HAP-1 (cell line): Measurements from ENCODE around the gene GOLGA6C.
"Not testable (repeated sequence)": the region's sequence is repeated elsewhere in the genome, so short reads cannot be mapped to it uniquely, and the experiment has no call there.

Source experiments
- DNase-seq, 2 experiments: peaks; one replicate each; pipeline ENCODE4 v3.0.0-alpha.2; 2016 to 2020; ENCODE audit warnings: low spot score in 2 of 2
- H3K27me3 ChIP-seq: fragments of 250-450 bp; sonication (Bioruptor Pico); 2 replicates; pipeline ENCODE4 v1.5.1; 2020; ENCODE audit warnings: low read depth, mild to moderate bottlenecking, moderate library complexity
- H3K36me3 ChIP-seq: fragments of 250-450 bp; sonication (Bioruptor Pico); replicated peaks from 2 replicates; pipeline ENCODE4 v1.5.1; 2020; ENCODE audit warnings: mild to moderate bottlenecking
- H3K4me1 ChIP-seq: fragments of 250-450 bp; sonication (Bioruptor Pico); 2 replicates; pipeline ENCODE4 v1.5.1; 2020; ENCODE audit warnings: mild to moderate bottlenecking
- H3K4me3 ChIP-seq: fragments of 250-450 bp; sonication (Bioruptor Pico); 2 replicates; pipeline ENCODE4 v1.5.1; 2020; ENCODE audit warnings: mild to moderate bottlenecking, moderate library complexity
- H3K9me3 ChIP-seq: fragments of 250-450 bp; sonication (Bioruptor Pico); 2 replicates; pipeline ENCODE4 v1.5.1; 2020; ENCODE audit warnings: mild to moderate bottlenecking, moderate library complexity
- in situ Hi-C: fragments of 300-500 bp; cut with MboI; formaldehyde crosslinking; loops from 3 replicates; pipeline ENCODE4 v1.14.3; 2020; ENCODE audit warnings: low sequenced_read_pairs, inconsistent platforms, mixed read lengths

GOLGA6C gene

DNA sequence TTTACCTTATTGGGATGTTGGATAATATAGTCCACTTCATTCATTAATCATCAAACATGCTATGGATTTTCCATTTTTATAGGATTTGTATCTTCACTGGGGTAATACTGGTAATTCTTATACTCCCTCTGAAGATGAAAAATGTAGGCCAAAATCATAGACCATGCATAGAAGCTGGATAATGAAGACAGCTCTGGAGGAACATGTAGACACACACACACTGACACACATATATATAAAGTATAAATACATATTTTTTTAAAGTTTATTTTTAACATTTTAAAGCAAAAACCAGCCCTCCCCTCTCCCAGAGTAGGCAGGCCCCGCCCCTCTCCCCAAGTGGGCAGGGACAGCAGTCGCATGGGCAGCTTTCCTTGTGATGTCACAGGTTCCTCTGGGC lies at the start of gene GOLGA6C:
Gene GOLGA6C, plus strand, starts transcription at position 301 of the 400 bp plus-strand sequence. CDS start 265 bp downstream, outside the sequence.
- H3K36me3 ChIP-seq, H3K9me3 ChIP-seq, in situ Hi-C loops, H3K4me3 ChIP-seq, DNase-seq, H3K27me3 ChIP-seq, H3K4me1 ChIP-seq: not testable (repeated sequence)

DNA sequence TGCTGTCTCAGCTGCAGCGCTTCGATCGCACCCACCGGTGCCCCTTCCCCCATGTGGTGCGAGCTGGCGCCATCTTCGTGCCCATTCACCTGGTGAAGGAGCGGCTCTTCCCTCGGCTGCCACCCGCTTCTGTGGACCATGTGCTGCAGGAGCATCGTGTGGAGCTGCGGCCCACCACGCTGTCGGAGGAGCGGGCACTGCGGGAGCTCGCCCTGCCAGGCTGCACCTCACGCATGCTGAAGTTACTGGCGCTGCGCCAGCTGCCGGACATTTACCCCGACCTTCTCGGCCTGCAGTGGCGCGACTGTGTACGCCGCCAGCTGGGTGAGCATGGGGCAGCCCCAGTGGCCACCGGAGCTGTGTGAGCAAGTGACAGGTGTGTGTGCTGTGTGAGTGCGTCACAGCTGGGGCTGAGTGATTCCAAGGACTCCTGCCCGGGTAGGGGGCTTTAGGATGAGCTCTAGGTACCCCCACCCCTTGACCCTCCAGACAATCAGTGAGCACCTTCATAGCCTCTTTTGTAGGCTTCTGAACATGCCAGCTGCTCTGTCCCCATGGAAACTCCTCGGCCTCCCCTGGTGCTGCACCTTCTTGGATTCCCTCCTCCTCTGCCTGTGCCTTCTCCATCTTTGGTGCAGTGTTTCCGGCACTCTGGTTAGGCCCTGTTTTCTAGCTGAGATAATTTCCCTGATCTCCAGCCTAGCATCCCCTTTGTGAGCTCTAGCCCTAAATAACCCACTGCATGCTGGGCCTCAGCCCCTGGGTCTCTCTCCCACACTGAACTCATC lies 49.4 kb upstream of the GOLGA6C start:
- no peaks in the 10 kb centered on the region for H3K9me3 ChIP-seq
- DNase-seq, result no peak
- no peaks in the 10 kb centered on the region for H3K27me3 ChIP-seq
- H3K4me3 ChIP-seq, result no peak overlapping the region
- in situ Hi-C loops, result loop anchor here (10.0 kb wide), 1 partner anchor 434 kb away; no protein-coding TSS in a partner anchor
- peaks cover 85% of the 10 kb centered on the region for H3K36me3 ChIP-seq
- peaks cover 15% of the 10 kb centered on the region for H3K4me1 ChIP-seq

DNA sequence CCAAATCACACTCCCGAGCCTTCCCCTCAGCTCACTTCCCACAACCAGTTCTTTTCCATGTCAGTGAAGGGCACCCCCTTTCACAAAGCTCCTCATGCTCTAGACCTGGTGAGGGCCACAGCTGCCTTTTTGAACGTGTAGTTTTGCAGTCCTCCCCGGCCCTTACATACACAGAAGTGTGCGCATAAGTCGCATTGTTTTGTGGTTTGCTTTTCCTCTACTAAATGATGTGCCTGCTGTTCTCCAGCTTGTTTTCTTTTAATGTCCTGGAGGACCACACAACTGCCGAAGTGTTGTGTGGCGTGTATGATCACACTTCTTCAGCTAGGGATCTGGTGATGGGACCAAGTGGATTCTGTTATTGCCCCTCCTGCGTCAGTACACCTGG lies 48.9 kb upstream of the GOLGA6C start:
- Histone ChIP-seq H3K4me3 (no peak overlapping the region), H3K9me3 (no peaks in the 10 kb centered on the region), H3K4me1 (peaks cover 9% of the 10 kb centered on the region), H3K36me3 (peaks cover 85% of the 10 kb centered on the region), H3K27me3 (no peaks in the 10 kb centered on the region)
- DNase-seq, result no peak
- in situ Hi-C loops, result loop anchor here (10.0 kb wide), 1 partner anchor 434 kb away; no protein-coding TSS in a partner anchor

DNA sequence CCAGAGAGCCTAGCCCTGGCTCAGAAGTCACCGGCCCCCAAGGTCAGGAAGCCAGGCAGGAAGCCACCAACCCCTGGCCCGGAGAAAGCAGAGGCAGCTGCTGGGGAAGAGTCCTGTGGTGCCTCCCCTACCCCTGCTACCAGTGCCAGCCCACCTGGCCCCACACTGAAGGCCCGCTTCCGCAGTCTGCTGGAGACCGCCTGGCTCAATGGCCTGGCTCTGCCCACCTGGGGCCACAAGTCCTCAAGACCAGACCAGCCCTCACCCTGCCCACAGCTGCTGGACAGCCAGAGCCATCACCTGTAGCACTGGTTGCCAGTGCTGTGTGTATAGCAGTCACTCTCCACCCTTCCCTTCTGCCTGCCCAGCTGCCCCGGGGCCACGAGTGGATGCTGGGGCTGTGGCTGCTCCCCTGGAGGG lies 47.3 kb upstream of the GOLGA6C start:
- H3K4me1 ChIP-seq, result no peaks in the 10 kb centered on the region
- H3K9me3 ChIP-seq, result no peaks in the 10 kb centered on the region
- no peaks in the 10 kb centered on the region for H3K27me3 ChIP-seq
- in situ Hi-C loops, result no loop called here
- peaks cover 75% of the 10 kb centered on the region for H3K36me3 ChIP-seq
- no peak for DNase-seq
- no peak overlapping the region for H3K4me3 ChIP-seq

- Histone ChIP-seq H3K4me1 (no peaks in the 10 kb centered on the region), H3K4me3 (no peak overlapping the region), H3K27me3 (no peaks in the 10 kb centered on the region), H3K9me3 (no peaks in the 10 kb centered on the region), H3K36me3 (peaks cover 67% of the 10 kb centered on the region)
- in situ Hi-C loops, result no loop called here
- DNase-seq, result no peak
These were observed 46.5 kb upstream of the GOLGA6C start for GRCh38 chr15:75211436-75212199.

DNA sequence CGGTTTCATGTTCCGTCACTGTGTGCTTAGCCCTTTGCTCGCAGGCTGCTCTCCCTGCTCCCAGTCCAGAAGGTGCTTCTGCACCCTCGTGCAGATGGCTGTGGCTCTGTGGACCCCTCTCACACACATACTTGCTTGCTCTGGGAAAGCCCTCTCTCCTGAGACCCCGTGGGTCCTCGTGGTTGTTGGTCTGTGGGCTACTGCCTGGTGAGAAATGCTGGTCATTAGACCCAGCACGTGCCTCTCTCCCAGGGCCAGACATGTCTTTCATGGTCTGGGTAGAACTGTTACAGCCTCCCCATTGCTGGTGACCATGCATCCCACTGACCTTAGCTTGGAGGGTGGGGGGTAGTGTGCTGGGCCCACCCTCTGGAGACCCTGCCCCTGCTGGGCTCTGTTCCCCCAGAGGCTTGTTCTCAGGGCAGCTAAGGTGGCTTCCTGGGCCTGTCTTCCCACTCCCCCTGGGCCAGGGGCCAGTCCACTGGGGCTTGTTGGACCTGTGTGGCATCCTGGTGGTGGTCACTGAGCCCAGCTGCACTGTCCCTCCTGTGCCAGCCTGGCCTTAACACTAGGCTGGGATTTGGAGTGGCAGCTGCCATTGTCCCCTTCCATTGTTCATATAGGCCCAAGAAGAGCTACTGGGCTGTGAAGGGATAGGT lies 45.8 kb upstream of the GOLGA6C start:
- peaks cover 62% of the 10 kb centered on the region for H3K36me3 ChIP-seq
- in situ Hi-C loops, result no loop called here

DNA sequence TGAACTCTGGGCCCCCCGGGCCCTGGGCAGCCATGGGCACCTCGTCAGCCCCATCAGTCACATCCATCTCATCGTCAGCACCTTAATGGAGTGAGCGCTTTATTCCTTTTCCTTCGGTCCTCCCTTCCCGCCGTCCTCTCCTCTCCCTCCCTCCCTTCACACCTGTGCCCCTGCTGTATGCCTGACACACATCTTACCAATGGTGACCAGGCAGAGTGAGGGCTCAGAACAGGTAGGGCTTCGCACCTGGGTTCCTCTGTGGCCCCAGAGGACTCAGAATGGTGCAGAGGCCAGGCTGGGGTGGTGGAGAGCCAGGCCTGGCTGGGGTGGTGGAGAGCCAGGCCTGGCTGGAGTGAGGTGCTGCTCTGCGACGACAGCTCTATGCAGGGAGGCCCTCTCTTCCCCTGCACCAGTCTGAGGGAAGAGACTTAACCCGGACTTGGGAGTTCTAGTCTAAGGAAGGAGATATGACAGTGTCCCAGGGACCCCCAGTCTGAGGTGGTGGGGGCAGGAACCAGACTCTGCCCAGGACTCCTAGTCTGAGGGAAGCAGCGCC lies 44.8 kb upstream of the GOLGA6C start:
- in situ Hi-C loops, result no loop called here
- H3K4me1 ChIP-seq, result no peaks in the 10 kb centered on the region
- H3K9me3 ChIP-seq, result no peaks in the 10 kb centered on the region
- no peak overlapping the region for H3K4me3 ChIP-seq
- no peak for DNase-seq
- H3K36me3 ChIP-seq, result peaks cover 52% of the 10 kb centered on the region
- H3K27me3 ChIP-seq, result no peaks in the 10 kb centered on the region

More for the DNA sequence above, 45.8 kb upstream of the GOLGA6C start:
- no peaks in the 10 kb centered on the region for H3K27me3 ChIP-seq
- no peaks in the 10 kb centered on the region for H3K9me3 ChIP-seq
- H3K4me3 ChIP-seq, result no peak overlapping the region
- no peak for DNase-seq
- no peaks in the 10 kb centered on the region for H3K4me1 ChIP-seq

GRCh38 chr15:75213768-75214221 lies 44.3 kb upstream of the GOLGA6C start:
- Histone ChIP-seq H3K27me3 (no peaks in the 10 kb centered on the region), H3K4me3 (no peak overlapping the region), H3K9me3 (no peaks in the 10 kb centered on the region), H3K4me1 (no peaks in the 10 kb centered on the region), H3K36me3 (peaks cover 47% of the 10 kb centered on the region)
- DNase-seq, result no peak
- in situ Hi-C loops, result no loop called here

DNA sequence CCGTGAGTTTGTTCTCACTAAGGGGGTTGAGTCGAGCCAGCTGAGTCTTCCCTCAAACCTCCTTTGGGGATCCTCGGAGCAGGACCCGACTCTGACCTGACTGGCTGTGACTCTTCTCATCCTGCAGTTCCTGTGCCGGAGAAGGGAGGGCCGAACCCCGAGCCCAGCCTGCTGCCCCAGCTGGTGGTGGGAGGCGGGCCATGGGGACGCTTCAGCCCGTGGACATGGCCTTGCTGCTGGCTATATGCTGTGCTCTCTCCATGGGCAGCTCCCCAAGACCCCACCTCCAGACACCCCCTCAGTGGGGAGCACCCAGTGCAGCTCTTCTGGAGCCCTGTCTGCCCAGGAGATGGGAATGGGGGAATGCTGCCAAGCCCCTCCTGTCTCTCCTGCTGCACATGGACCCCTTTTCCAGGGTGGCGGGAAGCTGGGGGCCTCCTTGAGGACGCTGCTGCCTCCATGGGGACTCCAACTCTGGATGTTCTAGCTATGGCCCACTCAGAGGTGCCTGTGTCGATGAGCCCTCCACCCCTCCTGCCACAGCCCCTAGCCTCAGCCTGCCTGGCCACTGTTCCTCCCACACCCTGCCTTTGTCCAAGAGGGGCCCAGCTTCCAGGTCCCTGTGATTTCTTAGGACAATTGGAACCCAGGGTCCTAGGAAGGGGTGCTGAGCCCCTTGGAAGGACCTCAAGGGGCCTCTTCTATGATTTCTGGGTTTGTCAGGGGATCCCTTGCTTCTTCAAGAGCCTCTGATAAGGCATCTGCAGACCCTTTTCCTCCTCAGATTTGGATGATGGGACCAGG lies 43.6 kb upstream of the GOLGA6C start:
- in situ Hi-C loops, result no loop called here
- Histone ChIP-seq H3K36me3 (peaks cover 40% of the 10 kb centered on the region), H3K4me1 (no peaks in the 10 kb centered on the region), H3K4me3 (no peak overlapping the region), H3K9me3 (no peaks in the 10 kb centered on the region), H3K27me3 (no peaks in the 10 kb centered on the region)
- DNase-seq, result no peak

GRCh38 chr15:75215107-75216004 lies 42.8 kb upstream of the GOLGA6C start:
- H3K27me3 ChIP-seq, result no peaks in the 10 kb centered on the region
- no peaks in the 10 kb centered on the region for H3K9me3 ChIP-seq
- peaks cover 31% of the 10 kb centered on the region for H3K36me3 ChIP-seq
- peak in 1 of 2 experiments; percentile 53 for DNase-seq
- H3K4me3 ChIP-seq, result no peak overlapping the region
- in situ Hi-C loops, result no loop called here
- H3K4me1 ChIP-seq, result no peaks in the 10 kb centered on the region

- in situ Hi-C loops, result no loop called here
- Histone ChIP-seq H3K27me3 (no peaks in the 10 kb centered on the region), H3K4me3 (no peak overlapping the region), H3K36me3 (peaks cover 15% of the 10 kb centered on the region), H3K4me1 (no peaks in the 10 kb centered on the region), H3K9me3 (no peaks in the 10 kb centered on the region)
- DNase-seq, result no peak
These were observed 41.1 kb upstream of the GOLGA6C start for GRCh38 chr15:75217012-75217411.

DNA sequence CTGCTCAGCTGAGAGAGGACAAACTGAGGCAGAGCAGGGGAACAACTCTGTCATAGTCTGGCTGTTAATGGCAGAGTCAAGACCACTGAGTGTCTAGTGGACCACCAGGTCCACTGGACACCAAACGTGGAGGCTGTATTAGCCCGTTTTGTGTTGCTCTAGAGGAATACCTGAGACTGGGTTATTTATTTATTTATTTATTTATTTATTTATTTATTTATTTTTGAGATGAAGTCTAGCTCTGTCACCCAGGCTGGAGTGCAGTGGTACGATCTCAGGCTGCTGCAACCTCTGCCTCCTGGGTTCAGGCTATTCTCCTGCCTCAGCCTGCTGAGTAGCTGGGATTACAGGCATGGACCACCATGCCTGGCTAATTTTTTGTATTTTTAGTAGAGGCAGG lies 40.6 kb upstream of the GOLGA6C start:
- H3K4me1 ChIP-seq, H3K4me3 ChIP-seq, H3K36me3 ChIP-seq, H3K9me3 ChIP-seq, in situ Hi-C loops, DNase-seq, H3K27me3 ChIP-seq: not testable (repeated sequence)
